NCI-H187 (cell line): ENCODE data around the gene ATPAF2.

Source experiments
- DNase-seq, 2 experiments: peaks; one replicate each; lab custom pipeline; 2025; lab: John Stamatoyannopoulos, UW

The ATPAF2 gene

GRCh38 chr17:18038861-18039534 is at the start of gene ATPAF2, which contains the start of gene GID4:
TSS of gene ATPAF2 (minus strand) at chr17:18039168. CDS start at chr17:18039013, 155 bp downstream.
TSS of gene GID4 (plus strand) at chr17:18039408. CDS start at chr17:18039465, 57 bp downstream.
- peak; percentile 84 to 91 for DNase-seq

DNA sequence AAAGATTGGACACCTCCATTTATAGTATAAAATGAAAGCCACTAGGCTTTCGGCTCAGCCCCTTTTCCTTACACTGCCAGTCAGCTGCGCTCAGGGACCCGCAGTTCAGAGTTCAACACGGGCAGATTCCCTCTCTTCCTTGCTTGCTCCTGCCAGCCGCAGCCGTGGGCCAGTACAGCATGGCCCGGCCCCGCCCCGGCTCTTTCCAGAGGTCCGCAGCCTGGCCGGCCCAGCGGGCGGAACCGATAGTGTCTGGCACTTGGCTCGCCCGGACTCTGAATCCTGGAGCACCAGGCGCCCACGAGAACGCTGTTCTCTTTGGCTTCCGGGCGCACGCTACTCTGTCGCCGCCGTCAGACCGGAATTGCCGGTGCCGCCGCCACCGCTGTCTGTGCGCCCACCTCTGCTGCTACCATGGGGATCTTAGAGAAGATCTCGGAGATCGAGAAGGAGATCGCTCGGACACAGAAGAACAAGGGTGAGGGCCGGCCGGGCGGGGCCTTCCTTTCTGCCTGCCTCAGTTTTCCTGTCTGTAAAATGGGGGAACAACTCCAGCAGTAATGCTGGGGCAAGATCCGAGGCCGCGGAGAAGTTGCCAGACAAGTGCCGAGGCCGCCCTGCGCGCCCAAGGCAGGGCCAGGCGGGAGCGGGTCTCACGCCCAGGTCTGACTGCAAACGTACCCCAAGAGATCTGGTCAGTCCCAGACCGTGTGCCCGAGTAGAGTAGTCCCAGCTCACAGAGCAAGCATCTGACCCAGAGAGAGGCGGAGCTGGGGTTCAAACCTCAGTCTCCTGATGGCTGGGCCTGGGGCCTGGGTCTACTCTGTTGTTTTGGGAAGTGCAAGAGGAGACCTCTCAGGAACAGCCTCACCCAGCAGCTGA is 48.9 kb upstream of the ATPAF2 start, which contains the start of gene DRG2:
Gene DRG2, plus strand, starts transcription at position 339 of the 882 bp plus-strand sequence. Its CDS starts 76 bp downstream, at position 415.
- peak; percentile 46 to 65 for DNase-seq

DNA sequence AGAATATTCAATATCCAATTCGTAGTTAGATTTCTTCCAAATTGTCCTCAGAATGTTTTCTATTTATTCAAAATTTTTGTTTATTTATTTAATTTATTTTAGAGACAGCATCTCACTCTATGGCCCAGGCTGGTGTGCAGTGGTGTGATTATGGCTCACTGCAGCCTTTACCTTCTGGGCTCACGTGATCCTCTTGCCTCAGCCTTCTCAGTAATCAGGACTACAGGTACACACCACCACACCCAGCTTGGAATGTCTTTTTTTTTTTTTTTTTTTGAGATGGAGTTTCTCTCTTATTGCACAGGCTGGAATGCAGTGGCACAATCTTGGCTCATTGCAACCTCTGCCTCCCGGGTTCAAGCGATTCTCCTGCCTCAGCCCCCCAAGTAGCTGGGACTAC is 45.3 kb upstream of the ATPAF2 start:
- DNase-seq: no peak

GRCh38 chr17:18079543-18079942 is 40.6 kb upstream of the ATPAF2 start:
- DNase-seq: no peak

GRCh38 chr17:18076936-18077335 is 38.0 kb upstream of the ATPAF2 start:
- no peak for DNase-seq

GRCh38 chr17:18074566-18075272 is 35.8 kb upstream of the ATPAF2 start:
- no peak for DNase-seq

DNA sequence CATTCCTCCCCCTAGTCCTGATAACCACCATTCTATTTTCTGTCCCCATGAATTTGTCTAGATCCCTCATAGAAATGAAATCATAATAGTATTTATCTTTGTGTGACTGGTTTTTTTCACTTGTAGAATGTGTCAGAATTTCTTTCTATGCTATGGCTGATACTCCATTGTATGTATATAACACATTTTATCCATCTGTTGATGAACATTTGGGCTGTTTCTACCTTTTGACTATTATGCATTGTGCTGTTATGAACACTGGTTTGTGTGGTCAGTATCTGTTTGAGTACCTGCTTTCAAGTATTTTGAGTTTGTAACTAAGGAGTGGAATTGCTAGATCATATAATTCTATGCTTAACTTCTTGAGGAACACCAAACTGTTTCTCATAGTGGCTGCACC is 32.8 kb upstream of the ATPAF2 start:
- DNase-seq: no peak

GRCh38 chr17:18070861-18071340 is 31.9 kb upstream of the ATPAF2 start:
- DNase-seq: no peak

GRCh38 chr17:18069101-18069500 is 30.1 kb upstream of the ATPAF2 start:
- no peak for DNase-seq

DNA sequence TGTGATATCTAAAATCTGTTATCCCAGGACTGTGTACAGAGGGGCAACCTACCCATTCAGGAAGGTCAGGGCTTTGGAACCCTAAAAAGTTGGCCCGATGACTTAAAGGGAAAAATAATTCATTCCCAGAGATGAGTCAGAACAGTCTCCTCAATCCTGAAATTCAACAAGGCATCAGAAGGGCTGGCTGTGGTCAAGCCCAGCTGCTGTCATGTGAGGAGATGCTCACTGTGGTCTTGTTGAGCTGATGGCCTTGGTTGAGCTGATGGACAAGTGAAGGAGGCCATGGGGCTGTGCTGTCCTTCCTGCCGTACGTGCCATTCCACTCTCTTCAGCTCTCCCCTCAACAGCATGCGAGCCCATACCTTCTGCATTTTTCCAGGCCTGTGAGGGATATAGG is 27.9 kb upstream of the ATPAF2 start:
- DNase-seq: peak in 1 of 2 experiments; percentile 1

DNA sequence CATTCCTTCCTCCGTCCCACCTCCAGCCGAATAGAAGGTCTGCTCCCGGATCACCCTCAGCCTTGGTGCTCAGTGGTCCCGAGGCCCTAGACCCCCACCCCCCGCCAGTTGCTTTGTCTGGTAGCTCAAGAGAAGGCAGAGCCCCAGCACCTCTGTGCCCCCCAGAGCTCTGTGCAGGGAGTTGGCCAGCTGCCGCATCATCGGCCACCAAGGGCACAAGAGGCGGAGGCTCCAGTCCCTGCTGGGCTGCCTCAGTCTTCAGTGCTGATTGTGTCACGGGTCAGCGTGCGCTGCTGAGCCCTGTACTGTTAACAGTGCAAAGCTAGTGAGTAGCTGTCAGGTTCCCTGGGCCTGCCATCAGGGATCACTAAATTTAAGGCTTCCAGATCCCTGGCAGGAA is 26.6 kb upstream of the ATPAF2 start:
- DNase-seq: no peak

DNA sequence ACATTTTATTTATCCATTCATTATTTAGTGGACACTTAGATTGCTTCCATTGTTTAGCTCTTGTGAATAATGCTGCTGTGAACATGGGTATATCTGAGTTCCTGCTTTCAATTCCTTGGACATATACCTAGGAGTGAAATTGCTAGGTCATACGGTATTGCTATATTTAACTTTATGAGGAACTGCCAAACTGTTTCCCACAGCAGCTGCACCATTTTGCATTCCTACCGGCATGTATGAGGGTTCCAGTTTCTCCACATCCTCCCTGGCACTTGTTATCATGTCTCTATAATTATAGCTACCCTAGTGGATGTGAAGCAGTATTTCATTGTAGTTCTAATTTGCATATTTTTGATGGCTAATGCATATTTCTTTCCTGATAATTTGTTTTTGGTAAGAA is 25.1 kb upstream of the ATPAF2 start:
- no peak for DNase-seq

GRCh38 chr17:18059283-18059682 is 20.3 kb upstream of the ATPAF2 start:
- no peak for DNase-seq

- no peak for DNase-seq
These were observed 17.2 kb upstream of the ATPAF2 start for GRCh38 chr17:18056214-18056613.

DNA sequence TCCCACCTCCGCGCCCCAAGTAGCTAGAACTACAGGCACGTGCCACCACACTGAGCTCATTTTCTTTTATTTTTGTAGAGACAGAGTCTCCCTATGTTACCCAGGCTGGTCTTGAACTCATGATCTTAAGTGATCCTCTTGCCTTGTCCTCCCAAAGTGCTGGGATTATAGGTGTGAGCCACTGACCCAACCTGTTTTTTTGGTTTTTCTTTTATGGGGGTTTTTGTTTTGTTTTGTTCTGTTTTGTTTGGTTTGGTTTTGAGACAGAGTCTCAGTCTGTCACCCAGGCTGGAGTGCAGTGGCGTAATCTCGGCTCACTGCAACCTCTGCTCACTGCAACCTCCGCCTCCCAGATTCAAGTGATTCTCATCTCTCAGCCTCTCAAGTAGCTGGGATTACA is 16.6 kb upstream of the ATPAF2 start:
- no peak for DNase-seq

DNA sequence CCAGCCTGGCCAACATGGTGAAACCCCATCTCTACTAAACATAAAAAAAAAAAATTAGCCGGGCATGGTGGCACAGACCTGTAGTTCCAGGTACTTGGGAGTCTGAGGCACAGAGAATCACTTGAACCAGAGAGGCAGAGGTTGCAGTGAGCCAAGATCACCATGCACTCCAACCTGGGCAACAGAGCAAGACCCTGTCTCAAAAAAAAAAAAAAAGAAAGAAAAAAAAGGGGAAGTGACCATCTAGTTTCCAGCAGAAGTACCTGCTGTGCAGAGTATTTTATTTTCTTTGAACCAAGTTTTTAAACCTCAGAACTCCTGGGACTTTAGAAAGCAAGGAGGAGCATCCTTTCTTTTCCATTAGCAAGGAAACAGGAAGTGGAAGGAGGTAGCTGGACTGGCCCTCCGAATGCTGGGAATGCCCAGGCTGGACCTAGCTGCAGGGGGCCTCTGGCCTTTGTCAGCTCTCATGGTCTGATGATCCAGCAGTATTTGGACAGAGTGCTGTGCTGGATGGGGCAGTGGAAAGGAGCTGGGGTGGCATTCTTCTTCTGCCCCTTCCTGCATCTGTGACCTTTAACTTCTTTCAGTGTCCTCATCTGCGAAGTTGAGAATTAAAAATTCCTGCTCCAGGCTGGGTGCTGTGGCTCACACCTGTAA is 6.9 kb upstream of the ATPAF2 start:
- no peak for DNase-seq

- no peak for DNase-seq
These were observed 5.6 kb upstream of the ATPAF2 start for GRCh38 chr17:18044609-18045008.

DNA sequence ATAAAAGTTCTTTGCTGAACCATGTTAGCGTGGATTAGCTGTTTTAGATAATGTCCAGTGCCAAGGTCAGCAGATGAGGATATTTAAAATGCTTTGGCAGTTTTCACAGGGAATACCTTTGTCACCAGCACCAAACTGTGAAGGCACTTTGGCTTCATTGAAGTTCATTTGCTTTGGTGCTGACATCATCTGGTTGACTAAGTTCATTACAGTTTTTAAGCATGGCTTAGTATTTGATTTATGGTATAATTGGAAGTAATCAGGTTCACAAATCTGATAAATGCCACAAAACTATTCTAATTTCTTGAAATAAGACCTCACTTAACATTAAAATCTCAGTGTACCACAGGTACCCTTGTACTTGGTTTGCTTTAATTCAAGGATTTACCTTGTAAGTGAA is 4.5 kb upstream of the ATPAF2 start:
- no peak for DNase-seq

DNA sequence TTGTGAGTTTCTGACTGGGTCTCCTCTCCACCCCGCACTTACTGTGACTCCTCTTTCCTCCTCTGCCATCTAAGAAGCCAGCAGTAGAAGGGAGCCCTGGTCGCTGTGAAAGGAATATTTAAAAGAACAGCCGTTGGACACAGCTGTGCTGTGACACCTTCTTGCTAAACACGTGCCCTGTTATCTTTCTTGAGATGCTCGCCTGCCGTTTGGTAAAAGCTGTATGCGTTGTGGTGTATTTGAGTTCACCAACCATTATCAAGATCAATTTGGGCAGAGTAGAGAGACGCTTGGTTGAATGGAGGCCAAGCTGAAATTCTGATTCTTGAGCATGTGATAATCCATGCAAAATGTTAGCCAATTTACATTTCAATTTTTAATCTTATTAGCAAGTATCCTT is 4.0 kb upstream of the ATPAF2 start:
- no peak for DNase-seq

GRCh38 chr17:18041776-18042175 is 2.8 kb upstream of the ATPAF2 start:
- DNase-seq: no peak

DNA sequence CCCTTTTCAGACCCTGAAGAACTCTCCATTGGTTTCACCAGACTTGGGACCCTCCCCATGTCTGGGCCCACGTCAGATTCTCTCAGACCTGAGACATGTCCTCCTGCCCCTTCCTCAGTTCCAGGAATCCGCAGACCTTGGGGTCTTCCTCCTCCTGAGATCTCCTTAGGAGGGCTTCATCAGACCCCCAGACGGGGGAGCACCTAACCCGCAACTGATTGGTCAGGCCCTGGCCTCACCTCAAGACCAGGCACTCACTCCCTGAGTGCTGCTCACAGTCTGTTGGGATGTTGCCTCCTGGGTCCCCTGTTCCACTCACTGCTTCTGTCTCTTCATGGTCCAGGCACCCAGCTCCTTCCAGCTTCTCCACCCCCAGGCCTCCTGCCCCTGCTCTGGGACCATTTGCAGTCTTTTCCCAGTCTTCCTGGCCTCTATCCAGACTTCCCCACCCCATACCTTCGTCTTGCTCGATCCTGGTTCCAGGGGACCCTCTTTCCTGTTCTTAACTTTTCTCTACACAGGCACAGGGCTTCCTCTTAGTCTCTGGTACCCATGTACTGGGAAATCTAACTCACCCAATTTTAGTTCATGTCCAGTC is 1.4 kb upstream of the ATPAF2 start:
- no peak for DNase-seq
